Brain microvascular endothelial cell (primary cell): Measurements from ENCODE around the gene ADRA1B.

Experiments
- DNase-seq: peaks from one replicate; pipeline ENCODE4 v3.0.0-alpha.2; 2020
- H3K27ac ChIP-seq: fragments of 250-450 bp; sonication (Bioruptor Pico); 2 replicates; pipeline ENCODE4 v1.5.1; 2020; ENCODE audit warnings: mild to moderate bottlenecking, moderate library complexity
- H3K27me3 ChIP-seq: fragments of 250-450 bp; sonication (Bioruptor Pico); replicated peaks from 2 replicates; pipeline ENCODE4 v1.5.1; 2020; ENCODE audit warnings: mild to moderate bottlenecking
- H3K36me3 ChIP-seq: fragments of 250-450 bp; sonication (Bioruptor Pico); replicated peaks from 2 replicates; pipeline ENCODE4 v1.5.1; 2020; ENCODE audit warnings: mild to moderate bottlenecking
- H3K4me3 ChIP-seq: 2 replicates; pipeline ENCODE4 v1.5.1; 2011; ENCODE audit warnings: low read depth, mild to moderate bottlenecking, control low read depth, low read length, moderate library complexity
- in situ Hi-C: cut with HindIII; loops from 2 replicates; pipeline ENCODE4 v1.10.0; 2017; ENCODE audit warnings: low sequenced_read_pairs, low pct_ligation_motif_present
- TF ChIP-seq, protein P1 (sequence below): IDR thresholded peaks from 2 replicates; pipeline ENCODE4 v1.5.1; 2011; ENCODE audit warnings: low read depth, mild to moderate bottlenecking, moderate library complexity, low read length, control low read depth, inconsistent platforms; ENCODE audit errors: missing control alignments

Gene ADRA1B

DNA sequence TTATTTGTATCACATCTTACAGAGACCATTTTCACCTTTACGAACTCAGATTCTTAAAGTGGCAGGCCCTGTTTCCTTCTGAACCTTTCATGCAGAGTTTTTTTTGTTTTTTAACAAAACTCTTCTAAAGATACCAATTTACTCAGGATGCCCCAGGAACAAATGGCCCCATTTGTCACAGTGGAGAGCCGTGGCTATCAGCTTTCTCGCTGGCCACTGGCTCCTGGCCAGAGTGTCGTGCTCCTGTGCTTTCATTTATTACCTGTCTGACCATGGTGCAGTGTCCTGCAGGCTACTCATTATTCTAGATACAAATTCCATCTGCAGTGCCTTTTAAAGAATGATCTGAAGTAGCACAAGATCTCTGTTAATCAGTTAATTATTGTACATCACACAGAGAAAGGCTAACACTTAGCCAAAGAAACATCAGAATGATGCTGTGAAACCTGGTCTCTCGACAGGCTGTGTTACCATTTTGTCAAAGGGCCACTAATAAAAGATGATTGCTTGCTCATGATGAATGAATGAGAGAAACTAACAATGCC, 27.8 kb downstream of the ADRA1B start:
- in situ Hi-C loops = no loop called here
- H3K36me3 ChIP-seq = no peaks in the 10 kb centered on the region
- H3K4me3 ChIP-seq = no peak overlapping the region
- H3K27ac ChIP-seq = no peak overlapping the region
- no peaks in the 10 kb centered on the region for H3K27me3 ChIP-seq
- TF ChIP-seq, protein P1, sequence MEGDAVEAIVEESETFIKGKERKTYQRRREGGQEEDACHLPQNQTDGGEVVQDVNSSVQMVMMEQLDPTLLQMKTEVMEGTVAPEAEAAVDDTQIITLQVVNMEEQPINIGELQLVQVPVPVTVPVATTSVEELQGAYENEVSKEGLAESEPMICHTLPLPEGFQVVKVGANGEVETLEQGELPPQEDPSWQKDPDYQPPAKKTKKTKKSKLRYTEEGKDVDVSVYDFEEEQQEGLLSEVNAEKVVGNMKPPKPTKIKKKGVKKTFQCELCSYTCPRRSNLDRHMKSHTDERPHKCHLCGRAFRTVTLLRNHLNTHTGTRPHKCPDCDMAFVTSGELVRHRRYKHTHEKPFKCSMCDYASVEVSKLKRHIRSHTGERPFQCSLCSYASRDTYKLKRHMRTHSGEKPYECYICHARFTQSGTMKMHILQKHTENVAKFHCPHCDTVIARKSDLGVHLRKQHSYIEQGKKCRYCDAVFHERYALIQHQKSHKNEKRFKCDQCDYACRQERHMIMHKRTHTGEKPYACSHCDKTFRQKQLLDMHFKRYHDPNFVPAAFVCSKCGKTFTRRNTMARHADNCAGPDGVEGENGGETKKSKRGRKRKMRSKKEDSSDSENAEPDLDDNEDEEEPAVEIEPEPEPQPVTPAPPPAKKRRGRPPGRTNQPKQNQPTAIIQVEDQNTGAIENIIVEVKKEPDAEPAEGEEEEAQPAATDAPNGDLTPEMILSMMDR = no peak
- no peak for DNase-seq

DNA sequence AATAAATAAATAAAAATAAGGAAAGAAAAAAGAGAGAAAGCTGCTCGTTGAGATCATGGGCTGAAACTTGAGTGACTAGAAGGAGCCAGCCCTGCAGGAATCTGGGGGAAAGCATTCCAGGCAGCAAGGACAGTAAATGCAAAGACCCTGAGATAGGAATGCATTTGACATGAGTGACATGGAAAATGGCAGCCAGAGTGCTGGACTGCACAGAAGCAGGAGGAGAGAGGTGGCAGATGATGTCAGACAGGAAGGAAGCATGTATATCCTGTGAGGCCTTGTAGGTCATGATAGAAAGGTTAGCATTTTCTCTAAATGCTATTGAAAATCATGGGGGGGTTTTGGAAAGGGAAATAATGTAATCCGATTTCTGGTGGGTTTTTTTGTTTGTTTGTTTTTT, 29.1 kb downstream of the ADRA1B start:
- Histone ChIP-seq H3K27ac (no peak overlapping the region), H3K4me3 (no peak overlapping the region), H3K36me3 (no peaks in the 10 kb centered on the region), H3K27me3 (no peaks in the 10 kb centered on the region)
- TF ChIP-seq, protein P1 = no peak
- DNase-seq = no peak
- in situ Hi-C loops = no loop called here

DNA sequence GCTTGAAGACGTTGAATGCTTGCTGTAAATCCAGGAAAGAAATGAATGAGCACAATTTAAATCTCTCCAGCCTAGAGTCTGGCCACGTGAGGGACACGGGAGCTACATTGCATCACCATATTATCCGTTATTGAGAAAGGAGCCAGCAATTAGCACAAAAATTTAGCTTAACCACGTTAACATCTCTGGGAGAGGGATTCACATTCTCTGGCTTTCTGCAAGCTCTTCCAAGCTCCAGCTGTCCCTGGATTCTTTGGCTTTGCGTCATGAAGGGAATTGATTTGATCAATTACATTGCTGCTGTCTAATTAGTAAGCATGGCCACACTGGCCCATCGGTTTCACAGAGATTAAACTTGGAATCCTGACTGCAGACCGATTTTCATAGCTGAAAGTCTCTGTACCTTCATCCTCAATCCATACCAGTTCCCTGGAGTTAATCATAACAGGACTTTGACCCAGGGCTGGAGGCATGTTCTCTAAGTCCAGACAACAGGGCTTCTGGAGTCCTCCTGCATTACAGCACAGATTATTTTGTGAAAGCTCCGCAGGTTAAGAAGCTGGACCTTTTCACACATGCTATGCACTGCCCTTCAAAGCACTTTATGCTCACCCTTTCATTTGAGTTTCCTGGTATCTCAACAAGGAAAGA, 31.6 kb downstream of the ADRA1B start:
- Histone ChIP-seq H3K27ac (no peak overlapping the region), H3K27me3 (no peaks in the 10 kb centered on the region), H3K36me3 (no peaks in the 10 kb centered on the region), H3K4me3 (no peak overlapping the region)
- TF ChIP-seq, protein P1 = no peak
- DNase-seq = no peak
- in situ Hi-C loops = no loop called here

DNA sequence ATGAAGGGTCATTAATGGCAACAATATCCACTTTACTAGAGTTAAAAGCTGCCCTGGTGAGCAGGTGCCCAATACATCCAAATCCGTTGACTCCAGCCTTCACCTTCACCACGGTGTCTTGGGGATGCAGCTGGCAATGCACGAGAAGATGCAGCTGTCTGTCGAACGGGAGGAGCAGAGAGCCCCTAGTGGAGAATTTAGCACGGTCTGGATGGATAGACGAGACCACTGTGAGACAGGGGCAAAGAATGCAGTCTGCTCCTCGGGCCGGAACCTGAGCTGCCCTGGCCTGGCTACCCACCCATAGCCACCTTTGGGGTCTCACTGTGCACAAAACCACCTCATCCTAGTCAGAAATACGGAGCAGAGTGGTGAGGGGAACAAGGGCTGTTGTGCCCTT, 35.1 kb downstream of the ADRA1B start:
- Histone ChIP-seq H3K27ac (no peak overlapping the region), H3K4me3 (no peak overlapping the region), H3K27me3 (no peaks in the 10 kb centered on the region), H3K36me3 (no peaks in the 10 kb centered on the region)
- in situ Hi-C loops = no loop called here
- TF ChIP-seq, protein P1 = no peak
- peak; percentile 38 for DNase-seq

DNA sequence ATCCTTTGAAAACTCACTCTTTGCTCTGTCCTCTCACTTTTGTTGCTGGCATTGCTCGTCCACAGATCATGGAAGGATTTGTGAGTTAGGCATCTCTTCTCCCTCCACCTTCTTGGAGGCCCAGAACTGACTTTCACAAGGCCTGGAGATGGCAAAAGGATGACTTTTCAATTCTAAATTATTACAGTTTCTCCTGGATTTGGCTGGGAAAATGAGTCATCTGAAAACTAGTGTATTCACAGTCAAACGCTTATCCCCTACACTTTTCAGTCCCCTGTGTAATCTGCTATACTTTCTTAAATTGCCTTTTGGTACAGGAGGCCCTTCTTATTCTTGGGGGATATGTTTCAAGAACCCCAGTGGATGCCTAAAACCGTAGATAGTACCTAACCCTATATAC, 35.6 kb downstream of the ADRA1B start:
- Histone ChIP-seq H3K36me3 (no peaks in the 10 kb centered on the region), H3K27me3 (no peaks in the 10 kb centered on the region), H3K4me3 (no peak overlapping the region), H3K27ac (no peak overlapping the region)
- TF ChIP-seq, protein P1 = no peak
- DNase-seq = no peak
- in situ Hi-C loops = no loop called here

DNA sequence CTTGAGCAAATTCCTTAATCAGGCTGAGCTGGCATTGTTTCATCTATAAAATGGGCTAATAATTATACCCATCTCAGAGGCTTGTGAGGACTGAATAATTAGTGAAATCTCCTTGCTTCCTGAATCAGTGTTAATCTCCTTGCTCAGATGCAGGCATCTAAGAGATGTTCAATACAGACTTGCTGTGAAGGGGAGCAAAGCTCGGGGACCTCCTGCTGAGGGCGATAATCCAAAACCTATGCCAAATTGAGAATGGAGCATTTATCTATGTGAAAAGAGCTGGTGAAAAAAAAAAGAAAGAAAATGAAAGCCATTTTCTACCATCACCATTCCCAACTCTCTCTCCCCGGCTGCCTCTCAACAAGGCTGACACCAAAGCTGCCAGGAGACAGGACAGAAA, 37.3 kb downstream of the ADRA1B start:
- no peak overlapping the region for H3K4me3 ChIP-seq

More for the DNA sequence above, 37.3 kb downstream of the ADRA1B start:
- no peaks in the 10 kb centered on the region for H3K36me3 ChIP-seq
- no peaks in the 10 kb centered on the region for H3K27me3 ChIP-seq
- DNase-seq = no peak
- in situ Hi-C loops = no loop called here
- no peak overlapping the region for H3K27ac ChIP-seq
- TF ChIP-seq, protein P1 = no peak
